AG09319 (cell line): ENCODE measurements around the gene RAB9B.
"Not testable (repeated sequence)": the region's sequence is repeated elsewhere in the genome, so short reads cannot be mapped to it uniquely, and the experiment has no call there.

Source experiments
- DNase-seq: peaks from one replicate; pipeline ENCODE4 v3.0.0-alpha.2; 2010; ENCODE audit warnings: low read depth; ENCODE audit errors: extremely low read depth
- TF ChIP-seq, protein P1 (sequence below): IDR thresholded peaks from 2 replicates; pipeline ENCODE4 v1.5.1; 2011; ENCODE audit warnings: low read depth, mild to moderate bottlenecking, inconsistent platforms, low read length, moderate library complexity

RAB9B gene

GRCh38 chrX:103828529-103828928 lies 3.5 kb downstream of the RAB9B start:
- TF ChIP-seq, protein P1, sequence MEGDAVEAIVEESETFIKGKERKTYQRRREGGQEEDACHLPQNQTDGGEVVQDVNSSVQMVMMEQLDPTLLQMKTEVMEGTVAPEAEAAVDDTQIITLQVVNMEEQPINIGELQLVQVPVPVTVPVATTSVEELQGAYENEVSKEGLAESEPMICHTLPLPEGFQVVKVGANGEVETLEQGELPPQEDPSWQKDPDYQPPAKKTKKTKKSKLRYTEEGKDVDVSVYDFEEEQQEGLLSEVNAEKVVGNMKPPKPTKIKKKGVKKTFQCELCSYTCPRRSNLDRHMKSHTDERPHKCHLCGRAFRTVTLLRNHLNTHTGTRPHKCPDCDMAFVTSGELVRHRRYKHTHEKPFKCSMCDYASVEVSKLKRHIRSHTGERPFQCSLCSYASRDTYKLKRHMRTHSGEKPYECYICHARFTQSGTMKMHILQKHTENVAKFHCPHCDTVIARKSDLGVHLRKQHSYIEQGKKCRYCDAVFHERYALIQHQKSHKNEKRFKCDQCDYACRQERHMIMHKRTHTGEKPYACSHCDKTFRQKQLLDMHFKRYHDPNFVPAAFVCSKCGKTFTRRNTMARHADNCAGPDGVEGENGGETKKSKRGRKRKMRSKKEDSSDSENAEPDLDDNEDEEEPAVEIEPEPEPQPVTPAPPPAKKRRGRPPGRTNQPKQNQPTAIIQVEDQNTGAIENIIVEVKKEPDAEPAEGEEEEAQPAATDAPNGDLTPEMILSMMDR = no peak
- no peak for DNase-seq

GRCh38 chrX:103825881-103826280 lies 6.2 kb downstream of the RAB9B start:
- DNase-seq = no peak
- TF ChIP-seq, protein P1 = no peak

GRCh38 chrX:103823591-103823990 lies 8.5 kb downstream of the RAB9B start:
- DNase-seq = no peak
- TF ChIP-seq, protein P1 = no peak

- not testable (repeated sequence) for DNase-seq
Observed at GRCh38 chrX:103820802-103821201, 11.3 kb downstream of the RAB9B start.

GRCh38 chrX:103818842-103819619 lies 13.0 kb downstream of the RAB9B start:
- DNase-seq = no peak
- TF ChIP-seq, protein P1 = no peak

GRCh38 chrX:103817502-103817901 lies 14.6 kb downstream of the RAB9B start:
- TF ChIP-seq, protein P1 = peak; percentile 56
- peak; percentile 2 for DNase-seq

DNA sequence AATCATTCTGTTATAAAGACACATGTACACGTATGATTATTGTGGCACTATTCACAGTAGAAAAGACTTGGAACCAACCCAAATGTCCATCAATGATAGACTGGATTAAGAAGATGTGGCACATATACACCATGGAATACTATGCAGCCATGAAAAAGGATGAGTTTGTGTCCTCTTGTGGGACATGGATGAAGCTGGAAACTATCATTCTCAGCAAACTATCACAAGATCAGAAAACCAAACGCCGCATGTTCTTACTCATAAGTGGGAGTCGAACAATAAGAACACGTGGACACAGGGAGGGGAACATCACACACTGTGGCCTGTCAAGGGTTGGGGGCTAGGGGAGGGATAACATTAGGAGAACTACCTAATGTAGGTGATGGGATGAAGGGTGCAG lies 15.0 kb downstream of the RAB9B start:
- not testable (repeated sequence) for DNase-seq

DNA sequence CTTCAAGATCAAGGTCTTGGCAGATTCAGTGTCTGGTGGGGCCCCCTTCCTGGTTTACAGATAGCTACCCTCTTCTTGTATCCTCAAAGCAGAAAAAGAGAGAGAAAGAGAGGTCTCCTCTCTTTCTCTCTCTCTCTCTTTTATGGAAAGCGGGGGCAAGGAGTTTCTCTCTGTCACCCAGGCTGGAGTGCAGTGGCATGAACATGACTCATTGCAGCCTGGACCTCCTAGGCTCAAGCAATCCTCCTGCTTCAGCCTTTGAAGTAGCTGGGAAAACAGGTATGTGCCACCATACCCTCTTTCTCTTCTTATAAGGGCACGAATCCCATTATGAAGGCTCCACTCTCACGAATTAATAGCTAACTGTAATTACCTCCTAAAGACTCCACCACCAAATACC lies 20.2 kb downstream of the RAB9B start:
- no peak for DNase-seq
- TF ChIP-seq, protein P1 = no peak
